Activated CD8-positive, alpha-beta T cell treated with anti-CD3 and anti-CD28 coated beads for 36 hours (primary cell): ENCODE results near the gene PTS. TPM values are rescaled to one million over a fixed set of nuclear protein-coding genes. Genes with fewer than 3 reads are reported as not detected.

Experiments
- ATAC-seq: fragments of 200-7000 bp; cut with Tn5 transposase; one replicate; pipeline ENCODE4 v1.10.0; 2021; ENCODE audit warnings: mild to moderate bottlenecking, moderate library complexity
- CTCF ChIA-PET: fragments of 350-600 bp; sonication (Branson Sonifier 250); formaldehyde crosslinking; loops from one replicate; lab custom pipeline; 2021; ENCODE audit warnings: antibody characterized with exemption; lab: Charles Lee
- POLR2A ChIA-PET: fragments of 350-600 bp; sonication (Branson Sonifier 250); formaldehyde crosslinking; loops from one replicate; lab custom pipeline; 2021; ENCODE audit warnings: antibody characterized with exemption; lab: Charles Lee
- DNase-seq: peaks from one replicate; pipeline ENCODE4 v3.0.0-alpha.2; 2020
- H3K27ac Mint-ChIP-seq: one replicate; pipeline ENCODE4 v1.8.0; 2021; ENCODE audit warnings: mild to moderate bottlenecking, mixed read lengths
- H3K27me3 Mint-ChIP-seq: one replicate; pipeline ENCODE4 v1.8.0; 2021; ENCODE audit warnings: mixed read lengths
- H3K36me3 Mint-ChIP-seq: one replicate; pipeline ENCODE4 v1.8.0; 2021; ENCODE audit warnings: low read depth, mixed read lengths
- H3K4me1 Mint-ChIP-seq: one replicate; pipeline ENCODE4 v1.8.0; 2021; ENCODE audit warnings: low read depth, mixed read lengths
- H3K4me3 Mint-ChIP-seq: one replicate; pipeline ENCODE4 v1.8.0; 2021; ENCODE audit warnings: mild to moderate bottlenecking, moderate library complexity, mixed read lengths
- H3K9me3 Mint-ChIP-seq: one replicate; pipeline ENCODE4 v1.8.0; 2021; ENCODE audit warnings: mixed read lengths
- CTCF ChIP-seq: fragments of 200-600 bp; IDR thresholded peaks from one replicate; pipeline ENCODE4 v1.8.0; 2022; ENCODE audit warnings: antibody characterized with exemption, mild to moderate bottlenecking
- intact Hi-C: fragments of 100-400 bp; cut with micrococcal nuclease; formaldehyde crosslinking; loops from one replicate; pipeline ENCODE4 v1.10.0; 2022
- total RNA-seq, 2 experiments: library from RNA; stranded (reverse); gene quantifications; one replicate each; pipeline ENCODE4 v1.2.3, GENCODE V29; 2021

Gene PTS
- total RNA-seq, 2 experiments from 2014 or later = 22.6 to 24.9 TPM

GRCh38 chr11:112269139-112269538 is 42.9 kb downstream of the PTS start:
- Mint-ChIP-seq H3K9me3 (no peaks in the 10 kb centered on the region), H3K36me3 (no peaks in the 10 kb centered on the region), H3K4me1 (no peaks in the 10 kb centered on the region), H3K4me3 (no peak overlapping the region), H3K27ac (no peak overlapping the region), H3K27me3 (no peaks in the 10 kb centered on the region)
- intact Hi-C loops = no loop called here
- CTCF ChIA-PET = interaction anchor here (1.4 kb wide), 1 partner anchor 11 kb away, joined by 8 read pairs; no protein-coding TSS in a partner anchor
- POLR2A ChIA-PET = interaction anchor here (0.8 kb wide), 1 partner anchor 46 kb away, joined by 3 read pairs; no protein-coding TSS in a partner anchor
- no peak for TF ChIP-seq CTCF
- ATAC-seq (no peak), DNase-seq (no peak)

GRCh38 chr11:112270551-112271180 is 44.4 kb downstream of the PTS start:
- Mint-ChIP-seq H3K27ac (no peak overlapping the region), H3K4me3 (no peak overlapping the region), H3K9me3 (no peaks in the 10 kb centered on the region), H3K36me3 (no peaks in the 10 kb centered on the region), H3K4me1 (no peaks in the 10 kb centered on the region), H3K27me3 (no peaks in the 10 kb centered on the region)
- ChIA-PET POLR2A (no interaction called here), CTCF (interaction anchor here (0.8 to 1.6 kb wide), 2 partner anchors 9 to 51 kb away, joined by 3 to 5 read pairs; no protein-coding TSS in a partner anchor)
- ATAC-seq = no peak
- no peak for DNase-seq
- intact Hi-C loops = no loop called here
- no peak for TF ChIP-seq CTCF

GRCh38 chr11:112271242-112271641 is 45.0 kb downstream of the PTS start:
- Mint-ChIP-seq H3K4me3 (no peak overlapping the region), H3K36me3 (no peaks in the 10 kb centered on the region), H3K4me1 (no peaks in the 10 kb centered on the region), H3K9me3 (no peaks in the 10 kb centered on the region), H3K27ac (no peak overlapping the region), H3K27me3 (no peaks in the 10 kb centered on the region)
- intact Hi-C loops = no loop called here
- no peak for DNase-seq
- CTCF ChIA-PET = interaction anchor here (0.8 to 1.6 kb wide), 2 partner anchors 9 to 52 kb away, joined by 3 to 5 read pairs; no protein-coding TSS in a partner anchor
- no peak for TF ChIP-seq CTCF
- POLR2A ChIA-PET = no interaction called here
- no peak for ATAC-seq

GRCh38 chr11:112273066-112273465 is 46.8 kb downstream of the PTS start:
- Mint-ChIP-seq H3K4me3 (no peak overlapping the region), H3K4me1 (no peaks in the 10 kb centered on the region), H3K27me3 (no peaks in the 10 kb centered on the region), H3K36me3 (no peaks in the 10 kb centered on the region), H3K9me3 (no peaks in the 10 kb centered on the region), H3K27ac (no peak overlapping the region)
- ATAC-seq (no peak), DNase-seq (no peak)
- no peak for TF ChIP-seq CTCF
- ChIA-PET CTCF (interaction anchor here (0.9 kb wide), 1 partner anchor 54 kb away, joined by 3 read pairs; no protein-coding TSS in a partner anchor), POLR2A (no interaction called here)
- intact Hi-C loops = no loop called here
